Bronchial epithelial cell (primary cell): Measurements from ENCODE around the gene ECM1. TPM values are rescaled to one million over a fixed set of nuclear protein-coding genes. Genes with fewer than 3 reads are reported as not detected.

Source experiments
- DNase-seq: peaks from one replicate; pipeline ENCODE4 v3.0.0-alpha.2; 2010; ENCODE audit warnings: low read depth
- FAIRE-seq: peaks from 2 replicates; lab custom pipeline; 2011; peaks lifted over from hg19 to GRCh38; lab: Jason Lieb, UNC
- H3K27me3 ChIP-seq: 2 replicates; pipeline ENCODE4 v1.5.1; 2011; ENCODE audit warnings: low read length; ENCODE audit not compliant: control insufficient read depth, insufficient read depth
- H3K36me3 ChIP-seq: 2 replicates; pipeline ENCODE4 v1.5.1; 2011; ENCODE audit warnings: low read length; ENCODE audit not compliant: control insufficient read depth, insufficient read depth
- H3K4me3 ChIP-seq: 2 replicates; pipeline ENCODE4 v1.5.1; 2011; ENCODE audit warnings: mild to moderate bottlenecking, low read depth, low read length, control low read depth
- total RNA-seq: library from RNA; depleted of rRNA; stranded (reverse); fragments of >200 nt; gene quantifications from 2 replicates; pipeline ENCODE4 v1.2.1, GENCODE V29; 2014
- TF ChIP-seq, protein P1 (sequence below): IDR thresholded peaks from 2 replicates; pipeline ENCODE4 v1.5.1; 2011; ENCODE audit warnings: mild to moderate bottlenecking, moderate library complexity, low read length, control low read depth, inconsistent platforms; ENCODE audit not compliant: insufficient read depth, severe bottlenecking

ECM1 gene
- total RNA-seq, 1 donor from 2014 or later: 5.8 TPM

DNA sequence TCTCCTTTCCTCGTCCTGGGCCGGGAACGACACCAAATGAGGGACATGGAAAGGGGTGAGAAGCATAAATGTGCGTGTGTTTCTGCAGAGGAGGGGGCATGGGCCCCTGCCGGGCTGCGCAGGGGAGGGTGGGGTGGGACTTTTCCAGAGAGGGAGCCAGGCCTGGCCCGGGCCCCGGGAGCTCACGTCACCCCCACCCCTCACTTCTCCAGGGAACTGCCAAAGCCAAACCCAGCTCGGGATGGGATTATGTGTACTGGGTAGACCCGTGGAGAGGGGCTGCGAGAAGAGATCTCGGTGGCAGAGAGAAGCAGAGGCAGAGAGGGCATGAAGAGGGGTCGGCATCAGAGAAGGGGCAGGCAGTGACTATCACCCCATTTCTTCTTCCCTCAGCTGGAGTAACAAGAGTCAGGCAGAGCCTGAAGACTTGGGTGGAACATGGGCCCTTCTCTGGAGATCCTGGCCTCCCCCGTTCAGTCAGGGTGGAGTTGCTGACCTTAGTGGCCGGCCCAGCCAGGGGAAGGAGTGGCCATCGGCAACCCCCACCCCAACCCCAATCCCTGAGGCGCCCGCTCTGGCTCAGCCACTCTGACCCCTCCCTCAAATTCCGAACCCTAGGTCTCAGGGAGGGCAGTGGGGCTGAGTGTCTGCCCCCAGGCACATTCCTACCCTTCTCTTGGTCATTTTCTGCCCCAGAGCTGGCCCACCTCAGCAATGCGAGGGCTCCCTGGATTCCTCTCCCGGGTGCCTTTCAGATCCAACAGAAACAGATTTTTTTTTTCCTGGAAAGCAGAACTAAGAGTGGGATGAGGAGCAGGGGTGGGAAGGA lies 42.5 kb downstream of the ECM1 start:
- H3K4me3 ChIP-seq: peak overlapping the region; percentile 54
- DNase-seq: no peak
- no peak for FAIRE-seq
- H3K27me3 ChIP-seq: no peaks in the 10 kb centered on the region
- peaks cover 3% of the 10 kb centered on the region for H3K36me3 ChIP-seq
- TF ChIP-seq, protein P1, sequence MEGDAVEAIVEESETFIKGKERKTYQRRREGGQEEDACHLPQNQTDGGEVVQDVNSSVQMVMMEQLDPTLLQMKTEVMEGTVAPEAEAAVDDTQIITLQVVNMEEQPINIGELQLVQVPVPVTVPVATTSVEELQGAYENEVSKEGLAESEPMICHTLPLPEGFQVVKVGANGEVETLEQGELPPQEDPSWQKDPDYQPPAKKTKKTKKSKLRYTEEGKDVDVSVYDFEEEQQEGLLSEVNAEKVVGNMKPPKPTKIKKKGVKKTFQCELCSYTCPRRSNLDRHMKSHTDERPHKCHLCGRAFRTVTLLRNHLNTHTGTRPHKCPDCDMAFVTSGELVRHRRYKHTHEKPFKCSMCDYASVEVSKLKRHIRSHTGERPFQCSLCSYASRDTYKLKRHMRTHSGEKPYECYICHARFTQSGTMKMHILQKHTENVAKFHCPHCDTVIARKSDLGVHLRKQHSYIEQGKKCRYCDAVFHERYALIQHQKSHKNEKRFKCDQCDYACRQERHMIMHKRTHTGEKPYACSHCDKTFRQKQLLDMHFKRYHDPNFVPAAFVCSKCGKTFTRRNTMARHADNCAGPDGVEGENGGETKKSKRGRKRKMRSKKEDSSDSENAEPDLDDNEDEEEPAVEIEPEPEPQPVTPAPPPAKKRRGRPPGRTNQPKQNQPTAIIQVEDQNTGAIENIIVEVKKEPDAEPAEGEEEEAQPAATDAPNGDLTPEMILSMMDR: no peak

DNA sequence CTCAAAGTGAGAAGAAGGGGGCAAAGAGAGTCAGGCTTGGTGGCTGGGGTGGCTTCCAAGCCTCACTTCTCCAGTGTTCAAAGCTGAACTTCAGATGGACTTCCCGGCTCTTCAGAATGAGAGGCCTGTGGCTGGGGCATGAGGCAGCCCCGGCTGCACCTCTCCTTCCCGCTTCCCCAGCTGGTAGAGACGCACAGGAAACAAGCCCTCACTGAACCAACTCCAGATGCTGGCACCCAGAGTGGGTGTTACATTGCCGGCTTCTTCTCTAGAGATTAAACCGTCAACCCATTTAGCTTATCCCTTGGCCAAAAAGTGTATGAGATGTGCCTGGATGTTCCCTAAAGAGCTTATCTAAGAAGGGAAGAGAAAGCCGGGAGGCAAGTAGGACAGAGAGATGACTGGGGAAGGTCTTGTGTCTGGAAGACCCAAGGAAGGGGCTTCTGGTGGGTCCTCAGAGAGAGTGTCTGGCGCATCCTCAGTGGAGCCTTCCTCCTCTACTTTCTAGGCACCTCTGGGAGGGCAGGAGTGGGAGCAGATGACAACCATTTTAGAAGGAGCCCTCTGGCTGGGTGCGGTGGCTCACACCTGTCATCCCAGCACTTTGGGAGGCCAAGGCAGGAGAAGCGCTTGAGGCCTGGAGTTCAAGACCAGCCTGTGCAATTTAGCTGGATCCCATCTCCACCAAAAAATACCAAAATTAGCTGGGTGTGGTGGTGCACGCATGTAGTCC lies 43.3 kb downstream of the ECM1 start:
- DNase-seq (no peak), FAIRE-seq (no peak)
- H3K4me3 ChIP-seq: no peak overlapping the region
- H3K36me3 ChIP-seq: peaks cover 4% of the 10 kb centered on the region
- TF ChIP-seq, protein P1: no peak
- H3K27me3 ChIP-seq: no peaks in the 10 kb centered on the region

DNA sequence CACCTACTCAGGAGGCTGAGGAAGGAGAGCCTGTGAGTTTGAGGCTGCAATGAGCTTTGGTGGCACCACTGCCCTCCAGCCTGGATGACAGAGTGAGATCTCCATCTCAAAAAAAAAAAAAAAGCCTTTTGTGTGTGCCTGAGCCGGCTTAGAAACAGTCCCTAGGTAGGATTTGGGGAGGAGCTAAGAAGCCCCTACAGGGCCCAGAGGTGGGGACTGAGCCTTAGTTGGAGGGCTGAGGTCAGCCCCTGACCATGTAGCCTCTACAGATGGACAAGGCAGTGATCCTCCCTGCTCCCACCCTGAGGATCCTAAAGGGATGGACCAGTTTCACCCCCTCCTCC lies 43.8 kb downstream of the ECM1 start:
- H3K27me3 ChIP-seq: no peaks in the 10 kb centered on the region
- H3K36me3 ChIP-seq: peaks cover 4% of the 10 kb centered on the region
- H3K4me3 ChIP-seq: no peak overlapping the region
- FAIRE-seq (no peak), DNase-seq (no peak)
- TF ChIP-seq, protein P1: no peak

DNA sequence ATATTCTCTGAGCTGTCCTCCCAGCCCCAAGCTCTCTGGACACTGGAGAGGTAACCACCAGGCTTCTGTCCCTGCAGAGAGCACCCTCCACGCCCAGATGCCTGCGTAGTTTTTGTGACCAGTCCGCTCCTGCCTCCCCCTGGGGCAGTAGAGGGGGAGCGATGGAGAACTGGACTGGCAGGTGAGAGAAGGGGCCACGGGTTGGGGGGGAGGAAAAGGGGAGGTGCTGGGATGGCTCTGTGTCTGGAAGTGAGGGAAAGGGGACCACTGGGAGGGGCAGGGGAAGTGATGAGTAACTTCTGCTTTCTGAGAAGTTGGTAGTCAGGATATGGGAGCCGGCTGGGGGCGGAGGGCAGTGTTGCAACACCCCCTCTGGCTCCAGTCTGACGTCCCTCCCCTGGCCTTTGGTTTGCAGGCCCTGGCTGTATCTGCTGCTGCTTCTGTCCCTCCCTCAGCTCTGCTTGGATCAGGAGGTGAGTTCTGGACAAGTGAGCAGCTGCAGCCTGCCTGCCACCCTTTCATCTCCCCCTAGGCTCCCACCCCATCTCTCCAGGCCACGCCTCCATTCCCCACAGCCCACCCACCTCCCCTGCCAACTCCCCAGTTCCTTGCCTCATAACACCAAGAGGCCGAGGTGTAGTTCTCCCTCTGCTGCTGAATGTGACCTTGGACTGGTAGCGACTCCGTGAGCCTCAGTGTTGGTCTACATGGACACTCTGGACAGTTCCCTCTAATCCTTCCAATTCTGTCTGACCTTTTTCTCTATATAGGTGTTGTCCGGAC lies 44.4 kb downstream of the ECM1 start:
- FAIRE-seq (no peak), DNase-seq (peak; percentile 87)
- TF ChIP-seq, protein P1: no peak
- no peak overlapping the region for H3K4me3 ChIP-seq
- H3K27me3 ChIP-seq: no peaks in the 10 kb centered on the region
- peaks cover 7% of the 10 kb centered on the region for H3K36me3 ChIP-seq

DNA sequence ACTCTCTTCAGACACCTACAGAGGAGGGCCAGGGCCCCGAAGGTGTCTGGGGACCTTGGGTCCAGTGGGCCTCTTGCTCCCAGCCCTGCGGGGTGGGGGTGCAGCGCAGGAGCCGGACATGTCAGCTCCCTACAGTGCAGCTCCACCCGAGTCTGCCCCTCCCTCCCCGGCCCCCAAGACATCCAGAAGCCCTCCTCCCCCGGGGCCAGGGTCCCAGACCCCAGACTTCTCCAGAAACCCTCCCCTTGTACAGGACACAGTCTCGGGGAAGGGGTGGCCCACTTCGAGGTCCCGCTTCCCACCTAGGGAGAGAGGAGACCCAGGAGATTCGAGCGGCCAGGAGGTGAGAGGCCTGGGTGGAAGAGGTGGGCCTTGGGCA lies 45.0 kb downstream of the ECM1 start:
- Histone ChIP-seq H3K36me3 (peaks cover 7% of the 10 kb centered on the region), H3K27me3 (no peaks in the 10 kb centered on the region), H3K4me3 (no peak overlapping the region)
- DNase-seq (no peak), FAIRE-seq (no peak)
- TF ChIP-seq, protein P1: no peak
